Measurements from ENCODE around the gene RNF217.

Gene RNF217

GRCh38 chr6:125121894-125122293 is 159.7 kb downstream of the RNF217 start:
- DNase-seq (ENCODE audit: low read depth in 1 of 2, low spot score in 1 of 2), result no peak
- no peak for TF ChIP-seq CTCF (IDR thresholded peaks at IDR 0.05; ENCODE audit: insufficient read depth, low read length)
- H3K27me3 ChIP-seq (ENCODE audit: insufficient read depth, poor library complexity, severe bottlenecking), result no peaks in the 10 kb centered on the region
- no peak overlapping the region for H3K27ac ChIP-seq (replicated peaks)
- no peak overlapping the region for H3K4me3 ChIP-seq (replicated peaks; ENCODE audit: insufficient read depth, low read length)

- no peak for DNase-seq (ENCODE audit: low read depth in 1 of 2, low spot score in 1 of 2)
- TF ChIP-seq POLR2AphosphoS5 (IDR thresholded peaks at IDR 0.05; ENCODE audit: low read depth) (no peak), GABPA (IDR thresholded peaks at IDR 0.05; ENCODE audit: low read depth) (no peak), CTCF (IDR thresholded peaks at IDR 0.05; ENCODE audit: insufficient read depth, low read length) (no peak), SPI1 (IDR thresholded peaks at IDR 0.05; ENCODE audit: borderline replicate concordance, low read depth) (no peak), REST (IDR thresholded peaks at IDR 0.05; ENCODE audit: insufficient replicate concordance, low read depth) (no peak)
- Histone ChIP-seq H3K4me3 (replicated peaks; ENCODE audit: insufficient read depth, low read length) (no peak overlapping the region), H3K27me3 (ENCODE audit: insufficient read depth, poor library complexity, severe bottlenecking) (no peaks in the 10 kb centered on the region), H3K27ac (replicated peaks) (no peak overlapping the region)
Measured at GRCh38 chr6:125123051-125123450, 160.8 kb downstream of the RNF217 start.

GRCh38 chr6:125123468-125124048 is 161.3 kb downstream of the RNF217 start:
- Histone ChIP-seq H3K4me3 (replicated peaks; ENCODE audit: insufficient read depth, low read length) (no peak overlapping the region), H3K27me3 (ENCODE audit: insufficient read depth, poor library complexity, severe bottlenecking) (no peaks in the 10 kb centered on the region), H3K27ac (replicated peaks) (no peak overlapping the region)
- TF ChIP-seq REST (IDR thresholded peaks at IDR 0.05; ENCODE audit: insufficient replicate concordance, low read depth) (no peak), CTCF (IDR thresholded peaks at IDR 0.05; ENCODE audit: insufficient read depth, low read length) (no peak), GABPA (IDR thresholded peaks at IDR 0.05; ENCODE audit: low read depth) (no peak), POLR2AphosphoS5 (IDR thresholded peaks at IDR 0.05; ENCODE audit: low read depth) (no peak), SPI1 (IDR thresholded peaks at IDR 0.05; ENCODE audit: borderline replicate concordance, low read depth) (no peak)
- peak in 1 of 2 experiments; percentile 6 for DNase-seq (ENCODE audit: low read depth in 1 of 2, low spot score in 1 of 2)

- no peak overlapping the region for H3K27ac ChIP-seq (replicated peaks)
- TF ChIP-seq GABPA (IDR thresholded peaks at IDR 0.05; ENCODE audit: low read depth) (no peak), SPI1 (IDR thresholded peaks at IDR 0.05; ENCODE audit: borderline replicate concordance, low read depth) (no peak), REST (IDR thresholded peaks at IDR 0.05; ENCODE audit: insufficient replicate concordance, low read depth) (no peak), CTCF (IDR thresholded peaks at IDR 0.05; ENCODE audit: insufficient read depth, low read length) (no peak), POLR2AphosphoS5 (IDR thresholded peaks at IDR 0.05; ENCODE audit: low read depth) (no peak)
- DNase-seq (ENCODE audit: low read depth in 1 of 2, low spot score in 1 of 2), result no peak
- H3K4me3 ChIP-seq (replicated peaks; ENCODE audit: insufficient read depth, low read length), result no peak overlapping the region
- H3K27me3 ChIP-seq (ENCODE audit: insufficient read depth, poor library complexity, severe bottlenecking), result no peaks in the 10 kb centered on the region
Measured at GRCh38 chr6:125124049-125124669, 161.9 kb downstream of the RNF217 start.
